Endometrial microvascular endothelial cells (primary cell): Measurements from ENCODE around the gene MDP1. TPM values are rescaled to one million over a fixed set of nuclear protein-coding genes. Genes with fewer than 3 reads are reported as not detected.
"Not testable (repeated sequence)": the region's sequence is repeated elsewhere in the genome, so short reads cannot be mapped to it uniquely, and the experiment has no call there.

ENCODE experiments used
- in situ Hi-C: cut with HindIII; loops from 2 replicates; pipeline ENCODE4 v1.10.0; 2017; ENCODE audit warnings: low sequenced_read_pairs, low pct_unique_long_range_greater_than_20kb; ENCODE audit errors: inconsistent ontology term
- total RNA-seq: library from RNA; depleted of rRNA; stranded (reverse); fragments of >200 nt; gene quantifications from one replicate; pipeline ENCODE4 v1.2.3, GENCODE V29; 2015; ENCODE audit errors: inconsistent ontology term

MDP1 gene
- total RNA-seq, 1 donor from 2014 or later: 2.3 TPM

DNA sequence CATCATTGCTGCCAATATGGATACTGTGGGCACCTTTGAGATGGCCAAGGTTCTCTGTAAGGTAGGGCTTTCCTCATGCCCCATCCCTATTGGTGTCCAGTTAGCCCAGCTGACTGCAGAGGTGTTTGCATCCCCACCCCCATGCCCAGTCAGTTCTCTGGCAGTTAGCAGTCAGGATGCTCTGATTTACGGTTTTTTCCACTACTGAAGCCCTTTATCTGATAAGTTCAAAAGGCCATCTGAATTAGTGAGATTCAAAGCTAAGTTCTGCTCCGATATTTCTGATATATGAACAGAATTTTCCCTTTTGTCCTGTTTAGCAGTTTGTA lies 17.6 kb upstream of the MDP1 start:
- in situ Hi-C loops: no loop called here

DNA sequence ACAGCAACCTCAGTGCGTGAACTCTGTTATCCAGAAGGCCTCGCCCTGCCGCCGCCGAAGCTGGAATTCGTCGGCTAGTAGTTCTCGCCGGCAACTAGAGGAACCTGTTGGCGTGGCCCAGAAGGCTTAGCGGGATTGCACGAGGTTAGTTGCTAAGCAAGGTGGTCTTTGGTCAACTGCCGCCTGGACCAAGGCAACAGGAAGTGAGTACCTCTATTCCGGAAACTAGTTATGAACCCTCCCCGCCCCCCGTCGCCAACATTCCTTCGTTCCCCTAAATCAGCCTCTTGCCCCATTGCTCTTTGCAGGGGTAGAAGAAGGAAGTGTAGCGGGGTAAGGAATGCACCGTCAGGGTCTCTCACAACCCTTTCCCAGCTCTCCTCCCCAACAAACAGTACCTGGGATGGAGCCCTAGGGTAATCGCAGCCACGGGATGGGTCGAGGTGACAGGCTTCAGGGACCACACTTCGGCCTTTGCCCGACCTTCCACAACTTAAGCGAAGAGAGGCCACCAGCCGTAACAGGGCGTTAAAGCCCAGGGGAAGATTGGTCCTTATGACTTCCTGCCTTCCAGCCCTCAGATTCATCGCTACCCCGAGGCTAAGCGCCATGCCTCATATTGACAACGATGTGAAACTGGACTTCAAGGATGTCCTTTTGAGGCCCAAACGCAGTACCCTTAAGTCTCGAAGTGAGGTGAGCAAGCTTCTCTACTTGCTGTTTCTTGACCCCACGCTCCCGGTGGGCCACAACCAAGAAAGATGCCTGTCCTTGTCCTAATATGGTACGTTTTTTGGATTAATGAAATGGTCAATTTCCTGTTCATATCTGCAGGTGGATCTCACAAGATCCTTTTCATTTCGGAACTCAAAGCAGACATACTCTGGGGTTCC lies 17.0 kb upstream of the MDP1 start, which contains the start of gene GMPR2:
TSS of gene GMPR2 (plus strand) at position 285 of the 893 bp plus-strand sequence. CDS start at position 610, 325 bp downstream.
- in situ Hi-C loops: no loop called here

DNA sequence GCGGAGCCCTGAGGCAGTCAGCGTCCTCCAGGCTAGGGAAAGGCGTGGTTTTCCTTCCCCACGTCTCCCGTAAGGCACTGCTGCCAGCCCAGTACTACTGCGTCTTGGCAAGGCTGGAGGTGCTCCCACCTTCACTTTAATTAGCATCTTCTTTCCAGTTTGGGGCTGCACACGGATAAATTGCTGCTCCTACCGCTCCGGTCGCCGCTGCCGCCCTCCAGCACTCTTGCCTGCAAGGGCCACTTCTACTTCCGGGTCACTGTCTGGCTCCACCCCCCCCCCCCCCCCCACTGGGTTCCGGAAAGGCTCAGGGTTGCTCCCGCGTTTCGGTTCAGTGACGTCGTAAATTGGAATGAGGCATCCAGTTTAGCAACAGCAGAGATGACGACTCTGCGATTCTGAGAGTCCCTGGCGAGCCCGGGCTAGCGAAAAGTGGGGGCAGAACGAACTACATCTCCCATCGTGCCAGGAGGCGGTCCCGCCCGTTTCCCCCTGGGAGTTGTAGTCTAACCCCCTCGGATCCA lies 16.3 kb upstream of the MDP1 start, which contains the start of gene NEDD8:
TSS of gene NEDD8 (minus strand) at position 247 of the 524 bp plus-strand sequence. CDS start at position 147, 100 bp downstream.
- in situ Hi-C loops: no loop called here

DNA sequence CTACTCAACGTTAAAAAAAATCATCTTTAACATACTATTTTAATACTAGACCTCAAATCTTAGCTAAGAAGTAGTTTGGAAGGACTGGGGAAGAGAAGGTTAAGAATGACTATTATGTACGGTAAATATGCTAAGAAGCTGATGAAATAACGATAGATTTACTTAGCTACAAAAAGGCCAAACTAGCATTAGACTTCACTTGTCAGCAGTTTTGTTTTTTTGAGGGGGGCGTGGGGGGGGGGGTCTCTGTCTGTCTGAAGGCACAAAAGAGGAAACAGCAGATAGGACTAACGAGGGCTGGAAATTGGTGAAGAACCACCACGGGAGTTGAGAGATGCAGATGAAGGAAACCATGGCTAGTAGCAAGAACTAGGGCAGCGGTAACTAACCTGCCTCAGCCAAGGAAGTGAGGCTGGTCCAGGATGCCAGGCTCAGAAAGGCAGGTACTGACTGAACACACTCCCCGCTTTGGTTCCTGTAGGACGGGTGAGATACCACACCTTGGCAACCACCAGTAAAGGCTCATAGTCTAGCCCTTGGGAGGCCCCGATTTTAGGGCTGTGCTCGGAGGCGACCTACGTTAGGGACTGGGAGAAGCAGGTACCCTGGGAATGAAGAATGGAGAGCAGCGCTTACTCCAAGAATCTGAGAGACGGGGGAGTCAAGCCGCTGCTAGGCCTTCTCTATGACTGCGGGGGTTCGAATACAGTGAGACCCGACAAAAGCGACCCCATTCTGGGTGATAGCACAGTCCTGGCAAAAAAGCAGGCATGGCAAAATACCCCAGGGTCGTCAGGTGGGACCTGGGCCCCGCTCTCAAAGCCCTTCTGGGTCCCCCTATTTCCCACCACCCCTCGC lies 15.6 kb upstream of the MDP1 start:
- in situ Hi-C loops: no loop called here

DNA sequence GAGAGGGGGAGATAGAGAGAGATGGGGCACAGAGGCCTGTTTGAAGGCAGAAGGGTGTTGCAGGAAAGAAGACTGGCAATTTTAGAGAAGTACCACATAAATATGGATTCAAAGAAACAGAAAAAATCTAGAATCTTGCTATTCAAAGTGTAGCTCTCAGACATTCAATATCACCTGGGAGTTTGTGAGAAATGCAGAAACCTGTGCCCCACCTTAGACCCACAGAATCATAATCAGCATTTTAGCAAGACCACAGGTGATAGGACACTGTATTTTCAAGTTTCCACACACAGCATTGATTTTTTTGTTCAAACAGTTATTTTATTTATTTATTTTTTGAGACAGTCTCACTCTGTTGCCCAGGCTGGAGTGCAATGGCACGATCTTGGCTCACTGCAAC lies 13.0 kb upstream of the MDP1 start:
- in situ Hi-C loops: no loop called here

DNA sequence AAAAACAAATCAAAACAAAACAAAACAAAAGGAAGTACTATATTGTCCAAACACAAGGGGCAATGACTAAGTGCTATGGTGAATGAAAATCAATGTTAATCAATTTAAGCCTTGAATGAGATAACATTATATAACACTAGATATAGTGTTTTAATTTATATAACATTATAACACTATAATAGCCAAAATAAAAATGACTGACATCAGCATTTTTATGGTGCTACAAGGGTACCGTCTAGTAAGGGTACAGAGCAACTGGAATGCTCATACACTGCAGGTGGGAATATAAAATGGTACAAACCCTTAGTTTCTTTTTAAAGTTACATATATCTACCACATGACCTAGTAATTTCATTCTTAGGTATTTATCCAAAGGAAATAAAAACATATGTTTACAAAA lies 10.6 kb upstream of the MDP1 start:
- in situ Hi-C loops: no loop called here

DNA sequence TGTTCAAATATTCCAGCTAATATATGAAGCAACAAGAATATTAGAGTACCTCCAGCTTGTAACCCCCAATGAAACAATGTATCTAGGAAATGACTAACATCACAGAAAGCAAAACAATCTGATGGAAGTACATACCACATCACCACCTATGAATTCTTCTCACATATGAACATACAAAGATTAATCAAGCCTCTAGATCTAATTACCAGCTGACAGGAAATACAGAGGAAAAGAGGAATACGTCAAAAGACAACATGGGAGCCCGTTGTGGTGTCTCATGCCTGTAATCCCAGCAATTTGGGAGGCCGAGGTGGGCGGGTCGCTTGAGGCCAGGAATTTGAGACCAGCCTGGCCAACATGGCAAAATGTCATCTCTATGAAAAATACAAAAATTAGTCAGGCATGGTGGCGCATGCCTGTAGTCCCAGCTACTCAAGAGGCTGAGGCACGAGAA lies 8.8 kb upstream of the MDP1 start:
- in situ Hi-C loops: no loop called here

DNA sequence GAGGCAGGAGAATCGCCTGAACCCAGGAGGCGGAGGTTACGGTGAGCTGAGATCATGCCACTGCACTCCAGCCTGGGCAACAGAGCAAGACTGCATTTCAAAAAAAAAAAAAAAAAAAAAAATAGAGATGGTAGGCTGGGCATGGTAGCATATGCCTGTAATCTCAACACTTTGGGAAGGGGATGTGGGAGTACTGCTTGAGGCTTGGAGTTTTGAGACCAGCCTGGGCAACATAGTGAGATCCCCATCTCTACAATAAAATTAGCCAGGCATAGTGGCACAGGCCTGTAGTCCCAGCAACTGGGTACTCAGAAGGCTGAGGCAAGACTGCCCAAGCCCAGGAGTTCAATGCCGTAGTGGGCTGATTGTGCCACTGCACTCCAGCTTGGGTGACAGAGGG lies 7.1 kb upstream of the MDP1 start:
- in situ Hi-C loops: not testable (repeated sequence)

DNA sequence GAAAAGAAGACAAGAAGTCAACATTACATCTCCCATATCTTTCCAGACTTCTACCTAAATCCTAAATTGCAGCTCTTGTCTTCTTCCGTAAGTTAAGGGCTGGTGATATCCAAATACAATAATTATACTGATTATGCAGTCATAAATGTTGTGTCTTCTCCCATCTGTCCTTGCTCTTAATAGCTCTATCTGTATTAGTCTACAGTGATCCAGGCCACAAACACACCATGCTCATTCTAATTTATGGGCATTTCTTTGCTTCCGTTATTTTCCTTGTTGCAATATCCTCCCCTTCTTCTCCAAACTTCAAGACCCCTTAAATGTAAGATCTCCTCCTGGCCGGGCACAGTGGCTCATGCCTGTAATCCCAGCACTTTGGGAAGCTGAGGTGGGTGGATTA lies 3.7 kb upstream of the MDP1 start:
- in situ Hi-C loops: no loop called here

DNA sequence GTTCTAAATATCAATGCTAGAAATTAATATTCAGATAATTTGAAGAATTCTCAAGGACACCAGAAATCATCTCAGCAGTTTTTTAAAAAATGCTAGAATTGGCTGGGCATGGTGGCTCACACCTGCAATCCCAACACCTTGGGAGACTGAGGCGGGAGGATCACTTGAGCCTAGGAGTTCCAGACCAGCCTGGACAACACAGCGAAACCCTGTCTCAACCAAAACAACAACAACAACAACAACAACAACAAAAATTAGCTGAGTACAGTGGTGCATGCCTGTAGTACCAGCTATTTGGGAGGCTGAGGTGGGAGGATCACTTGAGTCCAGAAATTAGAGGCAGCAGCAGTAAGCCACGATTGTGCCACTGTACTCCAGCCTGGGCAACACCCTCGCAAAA lies 3.2 kb upstream of the MDP1 start:
- in situ Hi-C loops: no loop called here

DNA sequence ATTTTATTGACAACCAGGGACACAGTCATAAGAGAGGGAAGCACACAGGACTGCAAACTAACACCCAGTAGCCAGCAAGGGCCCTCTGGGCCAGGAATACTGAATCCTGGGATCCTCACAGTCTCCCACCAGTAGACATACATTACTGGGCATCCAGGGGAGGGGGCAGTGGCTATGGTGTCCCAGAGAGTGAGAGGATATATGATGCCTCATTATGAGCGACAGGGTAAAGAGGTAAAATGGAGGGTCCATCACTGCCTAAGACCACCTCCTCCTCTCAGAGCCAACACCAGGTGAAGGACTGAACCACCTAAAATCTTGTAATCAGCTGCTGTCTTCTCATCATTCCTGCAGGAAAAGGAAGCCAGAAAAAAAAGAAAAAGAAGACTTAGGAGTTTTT lies 1.0 kb upstream of the MDP1 start:
- in situ Hi-C loops: not testable (repeated sequence)

DNA sequence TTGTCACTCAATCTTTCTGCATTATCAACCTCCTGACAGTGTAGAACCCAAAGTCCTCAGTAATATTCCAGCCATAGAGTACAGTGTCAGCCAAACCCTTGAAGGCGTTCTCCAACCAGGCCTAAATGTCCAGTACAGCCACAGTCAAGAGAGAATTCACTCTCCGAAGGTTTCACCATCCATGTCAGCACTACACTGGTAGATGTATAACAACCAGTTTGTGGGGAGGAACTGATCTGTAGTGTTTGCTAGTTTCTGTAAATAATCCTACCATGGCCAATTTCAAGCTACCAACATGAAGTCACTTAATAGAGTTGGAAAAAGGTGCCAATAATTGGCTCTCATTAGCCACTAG lies 456 bp upstream of the MDP1 start:
- in situ Hi-C loops: no loop called here

DNA sequence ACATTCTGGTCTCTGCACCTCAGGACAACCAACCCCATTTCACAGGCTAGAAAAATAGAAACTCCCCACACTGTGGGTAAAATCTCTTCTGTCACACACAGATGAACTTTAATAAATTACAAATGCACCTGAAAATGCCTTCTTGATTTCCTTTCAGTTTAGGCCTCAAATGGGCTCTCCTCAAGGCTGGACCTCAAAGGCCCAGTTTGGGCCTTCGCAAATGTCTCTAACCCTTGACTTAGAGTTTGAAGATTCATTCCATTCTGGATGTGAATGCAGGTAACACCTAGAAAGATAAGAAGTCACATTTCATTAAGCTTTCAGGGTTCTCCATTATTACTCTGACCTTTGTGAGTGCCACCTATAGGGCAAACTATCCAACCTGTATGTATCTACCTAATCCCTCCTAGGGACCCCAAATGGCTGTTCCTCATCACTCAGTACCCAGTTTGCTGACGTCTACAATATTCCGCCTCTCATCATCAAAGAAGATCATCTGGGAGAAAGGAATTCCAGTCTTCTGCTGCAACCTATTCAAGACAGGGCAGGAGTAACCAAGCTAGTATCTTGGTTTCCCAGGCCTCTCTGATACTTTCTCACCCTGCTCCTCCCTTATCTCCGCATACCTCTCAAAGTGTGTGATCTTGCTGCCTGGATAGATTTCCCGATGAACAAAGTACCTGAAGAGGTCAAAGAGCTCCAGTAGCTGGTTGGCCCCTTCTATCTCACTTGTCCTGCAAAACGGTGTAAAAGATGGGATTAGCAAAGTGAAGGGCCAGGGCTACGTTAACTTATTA lies 1.8 kb downstream of the MDP1 start:
- in situ Hi-C loops: no loop called here

DNA sequence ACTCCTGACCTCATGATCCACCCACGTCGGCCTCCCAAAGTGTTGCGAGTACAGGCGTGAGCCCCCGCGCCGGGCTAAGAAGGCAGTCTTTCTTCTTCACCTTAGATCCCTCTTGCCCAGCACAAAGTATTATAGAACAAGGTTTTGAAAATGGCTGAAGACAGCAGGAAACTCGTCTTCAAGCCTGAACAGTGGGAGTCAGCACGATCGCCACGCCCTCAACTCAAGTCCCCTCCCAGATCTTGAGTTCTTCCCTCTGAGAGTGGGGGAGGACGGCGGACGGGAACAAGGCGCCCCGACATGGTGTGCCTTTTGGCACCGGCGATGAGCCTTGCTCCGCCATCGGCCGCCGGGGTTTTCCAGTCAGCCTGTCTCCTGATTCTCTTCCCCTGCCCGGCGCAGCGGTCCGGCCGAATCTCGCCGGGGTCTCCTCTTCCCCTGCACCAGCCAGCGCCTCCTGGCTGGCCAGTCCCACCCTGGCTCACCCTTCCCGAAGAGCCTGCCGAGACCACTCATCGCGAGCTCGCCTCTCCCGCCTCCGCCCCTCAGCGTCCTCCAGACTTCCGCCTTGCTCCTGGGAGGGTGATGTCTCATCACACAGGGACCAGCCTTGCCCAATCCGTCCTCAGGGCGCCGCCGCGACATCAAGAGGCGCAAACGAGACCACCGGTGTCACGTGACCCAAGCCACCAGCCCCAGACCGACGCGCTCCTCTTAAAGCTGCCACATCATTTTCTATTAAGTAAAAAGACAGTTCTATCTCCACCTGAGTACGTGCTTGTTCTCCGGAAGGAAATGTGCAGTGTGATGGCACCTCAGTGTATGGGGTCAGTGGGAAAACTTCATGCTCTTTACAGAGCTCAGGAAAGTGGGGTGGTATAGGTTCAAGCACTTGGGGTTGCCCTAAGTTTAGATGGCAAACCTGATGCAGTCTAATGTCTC lies 2.7 kb downstream of the MDP1 start, which contains the start of gene CHMP4A:
TSS of gene CHMP4A (minus strand) at position 565 of the 942 bp plus-strand sequence. CDS start at position 516, 49 bp downstream.
- in situ Hi-C loops: no loop called here

DNA sequence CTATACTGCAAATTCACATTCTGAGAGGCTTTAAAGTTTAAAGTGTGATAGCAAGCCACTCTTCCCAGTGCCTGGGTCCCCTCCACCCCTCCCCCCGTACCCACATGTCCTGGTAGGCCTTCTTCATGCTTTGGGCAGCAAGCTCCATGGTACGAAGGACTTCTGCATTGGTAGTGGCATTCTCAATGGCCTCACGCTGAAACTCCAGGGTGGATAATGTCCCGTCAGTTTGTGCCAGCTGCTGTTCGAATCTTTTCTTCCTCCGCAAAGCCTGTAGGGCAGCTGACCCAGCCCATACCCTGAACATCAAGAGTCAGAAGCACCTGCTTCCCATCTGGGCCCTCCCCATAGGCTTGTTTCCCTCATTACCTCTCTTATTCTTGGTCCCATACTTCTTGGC lies 4.6 kb downstream of the MDP1 start:
- in situ Hi-C loops: no loop called here

DNA sequence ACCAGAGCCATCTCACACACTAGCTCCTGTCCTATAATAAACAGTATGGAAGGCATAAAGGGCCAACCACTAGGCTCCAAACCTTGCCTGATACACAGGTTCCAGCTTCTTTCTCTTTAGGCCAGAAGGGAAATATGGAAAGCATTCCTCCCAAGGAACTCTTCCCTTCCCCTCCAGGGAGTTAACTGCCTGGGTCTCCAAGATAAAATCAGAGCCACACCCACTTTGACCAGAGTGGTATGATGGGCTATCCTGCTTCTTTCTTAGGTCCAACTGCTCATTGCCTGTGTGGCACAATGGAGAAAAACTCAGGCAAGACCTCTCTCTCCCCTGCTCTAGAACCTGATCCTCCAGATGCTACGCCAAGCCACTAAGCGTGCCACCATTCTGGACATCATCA lies 8.2 kb downstream of the MDP1 start:
- in situ Hi-C loops: loop anchor here (10.0 kb wide), 1 partner anchor 87 kb away; the partner anchor contains the start of genes DHRS1 and NOP9

DNA sequence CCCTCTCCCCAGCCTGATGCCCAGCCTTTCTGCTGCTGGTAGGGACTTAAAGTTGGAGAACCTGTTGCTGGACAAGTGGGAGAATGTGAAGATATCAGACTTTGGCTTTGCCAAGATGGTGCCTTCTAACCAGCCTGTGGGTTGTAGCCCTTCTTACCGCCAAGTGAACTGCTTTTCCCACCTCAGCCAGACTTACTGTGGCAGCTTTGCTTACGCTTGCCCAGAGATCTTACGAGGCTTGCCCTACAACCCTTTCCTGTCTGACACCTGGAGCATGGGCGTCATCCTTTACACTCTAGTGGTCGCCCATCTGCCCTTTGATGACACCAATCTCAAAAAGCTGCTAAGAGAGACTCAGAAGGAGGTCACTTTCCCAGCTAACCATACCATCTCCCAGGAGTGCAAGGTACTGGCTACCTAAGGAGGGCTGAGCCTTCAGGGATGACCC lies 8.7 kb downstream of the MDP1 start:
- in situ Hi-C loops: loop anchor here (10.0 kb wide), 1 partner anchor 88 kb away; the partner anchor contains the start of genes DHRS1 and NOP9
